OCI-M2 (cell line): ENCODE data around the gene GRIK4.
"Not testable (repeated sequence)": the region's sequence is repeated elsewhere in the genome, so short reads cannot be mapped to it uniquely, and the experiment has no call there.

Experiments
- DNase-seq: peaks from one replicate; lab custom pipeline; 2025; ENCODE audit not compliant: unreplicated experiment; lab: John Stamatoyannopoulos, UW

GRIK4 gene

DNA sequence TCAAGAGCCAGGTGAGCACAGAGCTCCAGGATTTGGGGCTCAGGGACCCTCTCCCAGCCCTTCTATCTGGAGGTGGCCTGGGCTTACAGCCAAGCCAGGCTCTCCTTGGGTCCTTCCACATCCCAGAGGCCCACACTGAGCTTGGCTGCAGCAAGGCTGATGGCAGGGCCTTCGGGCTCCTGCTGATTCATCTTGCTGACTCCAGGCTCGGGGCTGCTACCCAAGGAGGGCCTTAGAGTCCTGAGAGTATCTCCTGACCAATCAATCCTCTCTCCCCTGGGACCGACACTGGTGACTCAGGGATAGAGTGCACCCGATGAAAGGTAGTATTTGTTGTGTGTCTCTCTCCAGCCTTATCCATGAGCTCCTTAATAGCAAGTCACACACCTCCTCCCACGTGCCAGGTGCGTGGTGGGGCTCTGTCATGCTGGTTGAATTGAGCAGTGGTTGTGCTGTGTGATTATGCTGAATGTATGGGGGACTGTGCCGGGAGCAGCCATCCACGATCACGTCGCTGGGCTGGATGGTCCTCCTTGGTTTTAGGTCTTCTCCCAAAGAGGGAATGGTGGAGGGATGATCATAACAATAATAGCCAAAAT, 62.3 kb downstream of the GRIK4 start:
- no peak for DNase-seq

DNA sequence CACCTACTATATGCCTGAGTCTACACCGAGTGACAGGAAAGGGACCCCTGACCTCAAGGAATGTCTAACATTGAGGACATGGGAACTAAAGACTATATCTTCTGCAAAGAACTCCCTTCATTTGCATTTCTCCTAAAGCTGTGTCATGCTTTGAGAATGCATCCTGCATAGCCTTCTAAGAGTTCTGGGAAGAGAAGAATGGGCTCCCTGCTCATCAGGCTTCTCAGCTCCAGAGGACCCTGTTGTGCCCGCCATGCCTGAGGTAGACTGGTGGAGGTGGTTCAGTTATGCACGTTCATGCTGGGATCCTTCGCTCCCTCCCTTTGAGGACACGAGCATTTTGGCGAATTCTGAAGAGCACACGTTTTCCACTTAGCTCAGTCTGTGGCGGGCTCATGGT, 63.3 kb downstream of the GRIK4 start:
- DNase-seq = no peak

DNA sequence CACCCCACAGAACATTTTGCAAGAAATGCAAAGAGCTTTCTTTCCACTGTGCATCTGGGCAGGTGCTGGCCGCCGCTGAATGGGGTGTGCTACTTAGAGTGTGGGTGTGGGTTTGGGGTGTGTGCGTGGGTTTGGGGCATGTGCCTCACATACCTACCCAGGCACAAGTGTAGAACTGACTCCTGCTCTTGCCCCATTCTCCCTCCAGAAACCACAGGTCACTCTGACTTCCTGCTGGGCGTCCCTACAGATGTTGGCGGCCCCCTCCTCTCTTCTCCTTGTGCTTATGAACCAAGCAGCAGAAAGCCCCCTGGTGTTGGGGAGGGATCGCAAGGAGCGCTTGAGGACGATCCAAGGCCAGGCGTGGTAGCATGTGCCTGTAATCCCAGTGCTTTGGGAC, 63.9 kb downstream of the GRIK4 start:
- DNase-seq = no peak

DNA sequence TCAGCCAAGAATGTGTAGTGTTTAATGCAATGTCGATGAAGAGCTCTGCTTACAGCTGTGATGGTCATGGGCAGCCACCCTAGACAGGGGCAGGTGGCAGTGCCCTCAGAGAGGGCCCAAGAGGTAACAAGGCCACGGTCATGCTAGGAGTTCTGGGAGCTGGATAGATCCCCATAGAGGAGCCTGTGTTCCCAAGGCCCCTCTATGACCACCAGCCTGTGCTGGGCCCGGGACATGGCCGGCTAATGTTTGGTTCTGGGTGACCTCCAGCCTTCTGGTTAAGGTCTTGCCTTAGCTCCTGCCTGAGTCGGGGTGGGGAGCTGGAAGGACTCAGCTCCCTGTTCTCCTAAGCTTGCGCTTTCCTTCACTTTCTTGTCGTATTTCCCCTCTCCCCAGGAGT, 65.1 kb downstream of the GRIK4 start:
- DNase-seq = no peak

DNA sequence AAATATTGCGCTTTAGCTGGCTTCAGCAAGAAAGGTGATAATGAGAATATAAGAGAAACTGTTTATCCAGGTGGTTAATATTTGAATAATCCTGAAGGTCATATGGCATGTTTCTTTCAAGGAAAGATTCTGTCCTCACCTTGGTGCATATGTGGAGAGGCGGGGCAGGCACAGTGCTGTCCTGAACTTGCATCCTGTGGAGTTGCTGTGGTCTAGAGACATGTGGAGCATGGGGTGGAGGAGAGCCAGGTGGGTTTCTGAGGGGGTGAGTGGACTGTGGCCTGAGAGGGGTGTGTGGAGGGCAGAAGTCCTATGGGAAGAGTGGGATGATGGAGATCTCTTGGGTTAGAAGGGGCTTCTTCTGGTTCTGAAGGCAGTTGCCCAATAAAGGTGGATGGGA, 65.5 kb downstream of the GRIK4 start:
- no peak for DNase-seq

DNA sequence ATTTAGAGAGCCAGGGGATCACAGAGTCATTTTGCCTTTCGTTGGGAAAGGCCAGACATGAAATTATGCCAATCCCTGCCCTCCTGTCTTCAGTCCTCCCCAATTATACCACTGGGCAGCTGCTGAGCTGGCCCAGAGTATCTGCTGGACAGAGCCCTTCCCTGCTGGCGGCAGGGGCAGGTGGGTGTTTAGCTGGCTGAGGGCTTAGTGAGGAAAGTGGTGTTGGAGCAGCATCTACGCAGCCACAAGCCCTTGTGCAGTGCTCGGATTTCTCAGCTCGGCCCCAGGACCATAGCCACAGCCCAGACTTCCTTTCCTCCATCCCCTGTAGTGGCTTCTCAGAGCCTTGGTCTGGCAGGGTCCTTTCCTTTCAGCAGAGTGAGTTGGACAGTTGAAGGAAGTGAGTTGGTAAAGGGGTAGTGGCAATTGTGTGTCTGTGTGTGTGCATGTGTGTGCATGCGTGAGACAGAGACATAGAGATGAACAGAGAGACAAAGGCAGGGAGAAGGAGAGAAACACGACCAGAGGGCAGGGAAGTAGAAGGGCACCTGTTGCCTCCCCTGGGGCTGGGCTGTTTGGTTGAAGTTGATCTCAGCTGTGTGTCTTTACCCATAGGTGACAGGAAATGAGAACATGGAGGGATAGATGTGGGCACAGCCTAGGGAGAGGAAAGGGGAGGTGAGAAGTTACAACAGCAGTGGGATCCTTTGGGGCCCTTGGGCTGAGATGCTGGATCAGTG, 66.2 kb downstream of the GRIK4 start:
- DNase-seq = no peak

DNA sequence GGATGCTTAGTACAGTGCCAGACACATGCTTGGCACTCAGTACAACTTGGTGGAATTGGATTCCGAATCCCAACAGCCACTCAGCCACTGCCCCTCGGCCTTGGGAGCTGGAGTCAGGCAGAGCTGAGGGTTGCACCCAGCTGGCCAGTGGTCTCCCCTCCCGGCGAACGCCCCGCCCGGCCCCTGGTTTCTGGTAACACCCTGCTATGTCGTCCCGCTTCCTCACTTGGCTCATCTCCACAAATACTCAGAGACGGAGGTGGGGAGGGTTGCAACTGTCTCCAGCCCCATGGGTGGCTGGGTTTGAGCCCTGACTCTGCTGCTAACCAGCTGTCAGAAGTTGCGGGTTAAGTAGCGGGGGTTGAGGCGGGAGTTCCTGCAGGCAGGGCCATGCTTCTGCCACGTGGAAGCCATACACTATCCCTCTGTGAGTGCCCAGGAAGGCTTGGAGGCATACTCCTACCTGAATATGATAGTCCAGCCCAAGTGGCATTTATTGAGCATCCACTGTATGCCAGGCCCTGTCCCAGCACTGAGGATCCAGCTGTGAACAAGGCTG, 67.1 kb downstream of the GRIK4 start:
- no peak for DNase-seq

DNA sequence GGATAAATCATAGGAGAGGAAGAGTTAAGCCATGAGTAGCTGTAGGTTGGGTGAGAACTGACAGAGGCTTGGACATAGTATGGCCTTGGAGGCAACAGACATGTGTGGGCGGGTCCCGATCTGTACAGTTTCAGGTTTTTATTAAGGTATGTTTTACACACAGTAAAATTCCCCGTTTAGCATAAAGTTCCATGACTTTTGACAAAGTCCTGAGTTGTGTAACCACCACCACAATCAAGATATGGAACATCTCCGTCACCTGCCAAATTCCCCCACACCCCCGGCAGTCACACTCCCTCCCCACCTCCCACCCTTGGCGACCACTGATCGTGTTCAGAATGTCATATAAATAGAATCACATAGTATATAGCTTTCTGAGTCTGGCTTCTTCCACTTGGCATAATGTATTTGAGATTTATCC, 68.1 kb downstream of the GRIK4 start:
- no peak for DNase-seq

DNA sequence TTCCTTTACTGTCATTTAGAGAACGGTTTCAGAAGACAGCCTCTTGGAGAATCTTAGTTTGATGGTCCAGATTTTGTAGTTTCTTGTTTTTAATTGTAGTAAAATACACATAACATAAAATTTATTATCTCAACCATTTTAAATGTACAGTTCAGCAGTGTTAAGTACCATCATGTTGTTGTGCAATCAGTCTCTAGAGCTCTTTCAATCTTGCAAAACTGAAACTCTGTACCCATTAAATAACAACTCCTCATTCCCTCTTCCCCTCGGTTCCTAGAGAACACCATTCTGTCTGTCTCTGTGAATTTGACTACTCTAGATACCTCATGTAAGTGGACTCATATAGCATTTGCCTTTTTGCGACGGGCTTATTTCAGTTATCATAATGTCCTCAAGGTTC, 69.8 kb downstream of the GRIK4 start:
- DNase-seq = no peak

DNA sequence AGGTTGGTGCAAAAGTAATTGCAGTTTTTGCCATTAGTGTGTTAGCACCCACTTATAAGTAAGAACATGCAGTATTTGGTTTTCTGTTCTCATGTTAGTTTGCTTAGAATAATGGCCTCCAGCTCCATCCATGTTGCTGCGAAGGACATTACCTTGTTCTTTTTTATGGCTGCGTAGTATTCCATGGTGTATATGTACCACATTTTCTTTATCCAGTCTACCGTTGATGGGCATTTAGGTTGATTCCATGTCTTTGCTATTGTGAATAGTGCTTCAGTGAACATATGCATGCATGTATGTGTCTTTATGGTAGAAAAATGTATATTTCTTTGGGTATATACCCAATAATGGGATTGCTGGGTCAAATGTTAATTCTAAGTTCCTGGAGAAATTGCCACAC, 71.0 kb downstream of the GRIK4 start:
- not testable (repeated sequence) for DNase-seq

DNA sequence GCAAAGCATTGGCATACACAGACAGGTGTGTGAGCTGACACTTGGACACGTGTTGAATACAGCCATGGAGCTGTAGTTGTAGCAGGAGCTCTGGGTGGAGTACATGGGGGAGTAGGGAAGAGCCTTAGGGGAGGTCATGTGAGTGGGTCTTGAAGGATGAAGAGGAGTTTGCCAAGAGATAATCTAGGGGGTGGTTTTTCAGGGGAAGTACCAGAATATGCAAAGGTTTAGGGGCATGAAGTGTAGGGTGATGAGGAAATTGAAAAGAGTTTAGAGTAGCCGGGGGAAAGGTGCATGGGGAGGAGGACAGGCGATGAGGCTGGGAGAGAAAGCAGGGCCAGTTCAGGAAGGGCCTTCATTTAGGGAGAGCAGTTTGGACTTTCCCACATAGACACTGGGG, 74.5 kb downstream of the GRIK4 start:
- no peak for DNase-seq

DNA sequence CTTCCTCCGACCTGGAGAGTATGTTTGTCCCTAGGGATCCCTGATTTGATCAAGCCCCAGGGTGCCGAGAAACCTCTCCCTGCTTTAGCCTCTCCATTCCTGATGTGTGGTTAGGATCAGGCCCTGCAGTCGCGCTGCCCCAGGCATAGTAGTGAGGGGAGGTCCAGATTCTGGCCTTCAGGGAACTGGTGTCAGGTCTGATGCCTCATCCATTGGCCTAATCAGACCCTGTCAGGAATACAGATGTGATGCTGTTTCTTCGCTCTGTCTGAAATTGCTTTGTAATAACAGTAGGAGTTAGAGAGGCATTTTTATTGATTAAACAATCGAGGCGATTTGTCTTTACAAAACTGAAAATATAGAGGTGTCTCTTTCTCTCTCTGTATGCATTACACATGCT, 75.2 kb downstream of the GRIK4 start:
- DNase-seq = no peak

DNA sequence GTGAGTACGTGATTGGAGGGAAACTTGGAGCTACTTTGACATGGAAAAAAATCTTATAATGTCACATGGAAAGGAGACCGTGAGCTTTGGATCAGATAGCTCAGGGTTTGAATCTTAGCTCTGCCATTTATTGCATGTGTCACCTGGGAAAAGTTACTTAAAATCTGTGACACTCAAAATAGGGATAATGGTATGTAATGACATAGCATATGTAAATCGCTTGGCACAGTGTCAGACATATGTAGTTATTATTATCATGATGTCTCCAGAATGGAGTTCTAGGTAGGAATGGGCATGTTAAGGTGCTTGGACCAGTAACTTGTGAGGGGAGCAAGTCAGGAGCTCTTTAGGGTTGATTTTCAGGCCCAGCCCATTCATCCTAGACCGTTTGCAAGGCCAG, 75.8 kb downstream of the GRIK4 start:
- no peak for DNase-seq

DNA sequence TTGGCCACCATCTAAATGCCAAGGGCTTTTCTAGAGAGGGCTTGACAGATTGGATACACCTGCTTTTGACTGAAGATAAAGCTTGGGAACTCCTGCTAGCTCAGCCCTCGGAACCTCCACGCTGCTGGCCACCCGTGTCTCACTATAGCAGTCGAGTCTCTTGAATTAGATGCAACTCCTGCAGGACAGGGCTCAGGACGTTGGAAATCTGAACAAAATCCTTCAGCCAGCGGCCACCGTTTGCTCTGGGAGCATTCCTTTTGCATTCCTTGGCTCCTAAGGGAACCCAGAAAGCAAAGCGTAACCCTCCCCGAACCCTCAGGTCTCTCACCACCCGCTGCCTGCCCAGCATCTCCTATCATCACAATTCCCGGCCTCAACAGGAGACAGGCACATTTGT, 77.8 kb downstream of the GRIK4 start:
- DNase-seq = no peak

DNA sequence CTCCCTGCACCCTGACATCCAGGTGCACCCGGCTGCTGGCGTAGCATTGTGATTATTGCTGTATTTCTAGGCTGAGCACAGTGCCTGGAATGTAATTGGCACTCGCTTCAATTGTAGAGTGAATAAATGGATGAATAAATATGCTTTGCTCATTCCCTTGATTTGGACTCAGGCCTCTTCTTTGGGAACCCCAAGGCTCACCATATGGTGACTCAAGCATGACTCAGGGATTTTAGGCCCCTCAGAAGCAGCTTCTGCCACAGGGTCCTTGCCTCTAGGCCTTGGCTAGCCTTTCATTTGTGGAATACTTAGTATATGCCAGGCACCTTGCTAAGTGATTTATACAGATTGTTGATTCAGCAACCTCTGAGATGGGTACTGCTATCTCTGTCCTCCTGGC, 78.9 kb downstream of the GRIK4 start:
- DNase-seq = no peak

DNA sequence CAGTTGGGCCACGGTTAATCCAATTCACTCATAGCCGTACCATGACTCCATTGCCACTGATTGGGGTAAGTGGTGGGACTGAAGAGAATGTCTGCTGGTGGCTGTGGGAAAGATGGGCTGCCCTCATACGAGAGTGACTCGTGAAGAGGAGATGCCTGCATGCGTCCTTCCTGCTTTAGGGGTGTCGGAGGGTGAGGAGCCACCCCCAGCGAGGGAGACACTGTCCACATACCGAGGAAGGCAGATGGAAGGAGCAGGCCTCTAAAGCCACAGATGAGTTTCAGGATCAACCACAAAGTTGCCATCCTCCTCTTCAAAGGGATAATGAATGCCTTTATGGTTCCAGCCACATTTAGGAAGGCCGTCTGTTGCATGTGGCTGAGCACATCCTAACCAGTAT, 83.2 kb downstream of the GRIK4 start:
- DNase-seq = no peak

DNA sequence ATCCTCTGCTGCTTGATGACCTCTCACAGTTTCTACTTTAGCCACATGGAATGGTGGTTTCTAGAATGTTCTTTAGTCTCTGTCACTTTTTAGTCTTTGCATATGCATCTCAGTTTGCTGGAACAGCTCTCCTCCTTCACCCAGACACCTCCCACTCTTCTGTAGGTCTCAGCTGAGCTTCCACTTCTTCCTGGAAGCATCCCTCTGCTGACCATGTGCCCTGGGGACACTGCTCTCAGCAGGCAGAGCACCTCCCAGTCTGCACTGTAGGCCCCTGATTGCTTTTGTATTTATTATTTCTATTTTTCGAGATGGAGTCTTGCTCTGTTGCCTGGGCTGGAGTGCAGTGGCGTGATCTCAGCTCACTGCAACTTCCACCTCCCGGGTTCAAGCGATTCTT, 84.0 kb downstream of the GRIK4 start:
- DNase-seq = no peak

DNA sequence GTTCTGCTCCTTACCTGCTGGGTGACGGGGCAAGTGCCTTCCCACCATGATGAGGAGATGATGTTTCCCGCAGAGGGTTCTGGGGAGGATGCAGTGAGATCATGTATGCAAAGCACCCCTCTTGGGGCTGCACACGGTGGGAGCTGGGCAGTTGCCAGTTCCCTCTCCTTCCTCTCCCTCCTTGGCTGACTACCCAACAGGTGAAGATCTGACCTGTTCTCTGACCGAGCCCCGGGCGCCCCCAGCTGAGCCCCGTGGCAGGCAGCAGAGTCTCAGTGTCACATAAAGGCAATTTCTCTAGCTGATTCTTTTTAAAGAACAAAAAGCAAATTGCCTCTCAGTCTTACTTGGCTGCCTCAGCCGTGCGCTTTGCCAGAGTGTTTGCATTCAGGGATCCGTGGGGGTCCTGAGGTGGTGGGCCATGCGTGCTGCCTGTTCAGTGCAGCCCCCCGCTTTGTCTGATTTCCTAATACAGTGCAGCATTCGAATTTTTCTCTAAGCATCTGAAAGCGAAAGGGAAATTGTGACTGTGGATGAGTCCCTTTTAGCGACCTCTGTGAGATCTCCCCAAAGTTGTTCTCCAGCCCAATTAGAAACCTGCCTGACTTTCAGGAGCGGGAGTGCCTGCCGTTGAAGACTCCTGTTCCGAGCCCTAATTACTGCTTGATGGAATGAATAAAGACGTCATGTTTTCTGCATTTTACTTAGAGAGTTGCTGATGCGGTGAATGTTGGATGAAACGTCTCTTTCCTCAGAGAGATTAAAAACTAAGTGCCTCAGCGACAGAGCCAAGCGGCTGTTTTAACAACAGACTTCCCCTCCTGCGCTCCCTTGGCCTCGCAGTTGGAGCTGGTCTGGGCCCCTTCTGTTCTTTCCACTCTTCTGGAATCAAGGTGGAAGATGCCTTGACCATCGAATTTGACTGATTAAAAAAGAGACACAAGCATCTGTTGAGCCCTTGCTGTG, 86.0 kb downstream of the GRIK4 start:
- no peak for DNase-seq

DNA sequence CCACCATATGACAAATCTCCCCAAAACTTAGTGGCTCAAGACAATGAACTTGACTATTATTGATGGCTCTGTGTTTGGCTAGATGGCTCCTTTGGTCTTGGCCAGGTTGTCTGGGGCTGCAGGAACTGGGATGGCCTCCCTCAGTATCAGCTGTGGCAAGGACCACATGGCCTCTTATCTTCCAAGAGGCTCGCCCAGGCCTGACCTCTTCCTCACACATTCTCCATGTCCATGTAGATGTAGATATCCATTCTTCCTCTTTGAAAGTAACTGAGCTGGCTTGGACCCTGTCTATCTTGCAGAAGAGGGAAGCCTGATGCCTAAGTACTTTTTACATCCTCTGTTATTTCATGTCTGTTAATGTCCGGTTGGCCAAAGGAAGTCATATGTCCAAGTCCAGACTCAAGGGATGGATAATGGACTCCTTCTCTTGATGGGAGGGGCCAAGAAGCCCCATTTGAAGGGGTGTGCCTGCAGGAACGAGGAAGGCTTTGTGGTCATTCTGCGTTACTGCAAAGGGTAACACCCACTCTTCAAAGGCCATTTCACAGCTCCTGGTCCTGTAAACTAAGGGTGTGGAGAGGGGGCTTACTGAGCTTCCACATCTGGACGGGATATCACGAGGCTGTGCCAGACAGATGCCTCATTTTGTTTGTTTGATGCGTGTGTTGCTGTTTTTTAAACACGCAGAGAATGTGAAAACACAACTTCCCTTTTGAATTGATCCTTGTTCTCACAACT, 87.1 kb downstream of the GRIK4 start:
- DNase-seq = no peak

DNA sequence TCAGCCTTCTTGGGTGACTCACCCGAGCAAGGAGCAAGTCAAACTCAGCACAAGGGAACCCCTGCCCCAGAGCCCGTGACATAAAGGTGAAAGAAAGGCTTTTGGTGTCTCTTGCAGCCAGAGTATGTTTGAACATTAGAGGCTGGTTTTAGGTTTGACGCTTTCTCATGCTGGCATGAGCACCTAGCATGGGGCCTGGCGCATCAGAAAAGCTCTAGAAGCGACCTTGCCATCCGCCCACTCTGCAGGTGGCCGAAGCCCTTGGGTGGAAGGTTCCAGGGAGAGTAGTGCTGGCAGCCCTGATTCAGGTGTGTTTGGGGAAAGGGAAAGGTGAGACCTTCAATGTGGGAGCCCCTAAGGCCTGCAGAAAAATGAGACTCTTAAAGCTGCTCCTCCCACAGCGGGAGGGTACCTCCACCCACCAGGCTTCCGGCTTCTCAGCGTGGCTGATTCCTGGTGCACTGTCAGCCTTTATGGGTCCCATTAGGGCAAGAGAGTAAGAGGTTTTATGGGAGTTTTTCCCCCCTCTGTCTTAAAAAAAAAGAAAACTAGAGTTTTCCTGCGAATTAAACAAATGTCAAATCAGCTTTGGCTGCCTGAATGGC, 88.4 kb downstream of the GRIK4 start:
- DNase-seq = no peak

DNA sequence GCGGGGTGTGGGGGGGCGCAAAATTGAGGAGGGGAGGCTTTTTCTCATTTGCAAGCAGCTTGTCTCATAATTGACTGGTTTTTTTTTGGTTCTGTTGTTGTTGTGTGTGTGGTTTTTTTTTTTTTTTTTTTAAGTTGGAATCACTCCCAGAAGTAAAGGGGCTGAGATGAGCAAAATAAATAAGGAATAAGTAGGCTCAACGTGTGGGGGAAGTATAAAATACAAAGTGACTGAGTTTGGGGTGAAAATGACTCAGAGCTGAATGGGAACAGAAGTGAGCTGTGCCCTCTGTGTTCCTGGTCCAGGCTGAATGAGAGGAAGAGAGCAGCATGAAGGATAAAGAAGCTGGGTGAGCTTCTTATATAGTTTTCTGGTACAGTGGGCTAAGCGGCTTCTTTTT, 90.0 kb downstream of the GRIK4 start:
- no peak for DNase-seq
